Measurements from ENCODE around the gene ITFG2.
"Not testable (repeated sequence)": the region's sequence is repeated elsewhere in the genome, so short reads cannot be mapped to it uniquely, and the experiment has no call there.

Gene ITFG2

DNA sequence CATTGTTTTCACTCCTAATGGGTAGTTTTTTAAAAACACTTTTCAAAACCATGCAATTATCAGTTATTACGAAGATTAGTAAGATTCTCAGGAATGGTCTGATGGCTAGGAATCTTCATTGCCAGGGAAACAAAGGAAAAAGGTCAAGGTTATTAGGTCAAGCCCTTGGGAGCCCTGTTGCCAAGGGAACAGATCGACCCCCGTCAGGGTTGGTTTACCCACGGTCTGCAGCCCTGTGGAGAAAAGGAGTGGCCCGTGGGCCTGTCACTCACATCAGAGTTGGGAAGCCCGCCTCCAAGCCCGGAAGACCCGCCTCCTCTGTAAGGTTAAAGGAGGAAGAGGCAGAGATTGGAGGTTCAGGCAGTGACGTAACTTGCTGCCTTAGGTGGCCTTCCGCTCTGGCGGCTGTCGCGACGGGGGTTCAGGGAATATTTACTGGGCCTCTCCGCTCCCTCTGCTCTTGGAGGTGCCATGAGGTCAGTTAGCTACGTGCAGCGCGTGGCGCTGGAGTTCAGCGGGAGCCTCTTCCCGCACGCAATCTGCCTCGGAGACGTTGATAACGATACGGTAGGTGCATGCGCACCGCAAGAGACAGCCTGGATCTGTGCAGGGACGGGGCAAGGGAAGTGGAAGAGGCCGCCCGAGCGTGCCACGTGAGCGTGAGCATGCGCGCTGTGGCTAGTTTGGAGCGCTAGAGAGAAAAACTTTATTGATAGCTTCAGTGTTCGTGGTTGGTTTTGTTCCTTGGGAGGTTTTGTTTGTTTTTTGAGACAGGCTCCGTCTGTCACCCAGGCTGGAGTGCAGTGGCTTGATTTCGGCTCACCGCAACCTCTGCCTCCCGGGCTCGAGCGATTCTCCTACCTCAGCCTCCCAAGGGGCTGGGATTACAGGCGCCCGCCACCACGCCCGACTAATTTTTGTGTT lies at the start of gene ITFG2:
ITFG2 (plus strand) TSS at position 379 of the 924 bp plus-strand sequence; CDS start at position 472, 93 bp downstream.
- peak within 1 kb of the TSS; percentile 83 for H3K4me3 ChIP-seq (ENCODE audit: low read depth, low read length)
- TF ChIP-seq, protein P1, sequence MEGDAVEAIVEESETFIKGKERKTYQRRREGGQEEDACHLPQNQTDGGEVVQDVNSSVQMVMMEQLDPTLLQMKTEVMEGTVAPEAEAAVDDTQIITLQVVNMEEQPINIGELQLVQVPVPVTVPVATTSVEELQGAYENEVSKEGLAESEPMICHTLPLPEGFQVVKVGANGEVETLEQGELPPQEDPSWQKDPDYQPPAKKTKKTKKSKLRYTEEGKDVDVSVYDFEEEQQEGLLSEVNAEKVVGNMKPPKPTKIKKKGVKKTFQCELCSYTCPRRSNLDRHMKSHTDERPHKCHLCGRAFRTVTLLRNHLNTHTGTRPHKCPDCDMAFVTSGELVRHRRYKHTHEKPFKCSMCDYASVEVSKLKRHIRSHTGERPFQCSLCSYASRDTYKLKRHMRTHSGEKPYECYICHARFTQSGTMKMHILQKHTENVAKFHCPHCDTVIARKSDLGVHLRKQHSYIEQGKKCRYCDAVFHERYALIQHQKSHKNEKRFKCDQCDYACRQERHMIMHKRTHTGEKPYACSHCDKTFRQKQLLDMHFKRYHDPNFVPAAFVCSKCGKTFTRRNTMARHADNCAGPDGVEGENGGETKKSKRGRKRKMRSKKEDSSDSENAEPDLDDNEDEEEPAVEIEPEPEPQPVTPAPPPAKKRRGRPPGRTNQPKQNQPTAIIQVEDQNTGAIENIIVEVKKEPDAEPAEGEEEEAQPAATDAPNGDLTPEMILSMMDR (IDR thresholded peaks at IDR 0.05; ENCODE audit: low read depth, low read length, missing control alignments): peak; percentile 4
- DNase-seq (ENCODE audit: low read depth): peak; percentile 97

DNA sequence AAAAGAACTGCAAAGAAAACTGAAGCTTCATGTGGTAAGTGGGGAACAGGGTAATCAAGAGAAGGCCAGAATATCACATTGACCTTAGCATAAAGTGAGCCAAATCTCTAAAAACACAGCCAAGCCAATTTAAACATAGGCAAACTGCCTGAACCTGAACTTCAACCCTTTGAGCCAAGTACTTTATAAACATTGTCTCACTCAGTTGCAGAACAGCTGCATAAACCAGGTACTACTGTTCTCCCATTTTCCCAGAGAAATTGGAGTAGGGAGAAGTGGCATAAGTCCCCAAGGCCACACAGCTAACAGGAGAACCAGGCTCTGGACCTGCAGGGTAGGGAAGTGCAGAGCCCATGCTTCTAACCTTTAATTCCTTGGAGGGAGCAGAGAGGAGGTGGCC lies 48.1 kb upstream of the ITFG2 start:
- TF ChIP-seq, protein P1 (IDR thresholded peaks at IDR 0.05; ENCODE audit: low read depth, low read length, missing control alignments): no peak
- DNase-seq (ENCODE audit: low read depth): no peak
- H3K4me3 ChIP-seq (ENCODE audit: low read depth, low read length): no peak overlapping the region

DNA sequence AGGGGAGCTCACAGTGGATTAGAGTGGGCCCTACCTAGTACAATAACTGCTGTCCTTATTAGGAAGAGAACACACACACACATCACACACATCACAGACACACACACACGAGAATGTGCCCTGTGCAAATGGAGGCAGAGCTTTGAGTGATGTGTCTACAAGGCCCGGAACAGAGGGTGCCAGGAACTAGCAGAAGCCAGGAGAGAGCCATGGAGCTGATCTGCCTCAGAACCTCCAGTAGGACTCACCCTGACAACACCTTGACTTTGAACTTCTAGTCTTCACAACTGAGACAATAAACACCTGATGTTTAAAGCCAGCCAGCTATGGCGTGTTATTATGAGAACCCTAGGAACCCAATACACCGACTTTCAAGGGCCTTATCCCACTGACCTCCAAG lies 47.4 kb upstream of the ITFG2 start:
- TF ChIP-seq, protein P1 (IDR thresholded peaks at IDR 0.05; ENCODE audit: low read depth, low read length, missing control alignments): no peak
- no peak overlapping the region for H3K4me3 ChIP-seq (ENCODE audit: low read depth, low read length)
- DNase-seq (ENCODE audit: low read depth): no peak

DNA sequence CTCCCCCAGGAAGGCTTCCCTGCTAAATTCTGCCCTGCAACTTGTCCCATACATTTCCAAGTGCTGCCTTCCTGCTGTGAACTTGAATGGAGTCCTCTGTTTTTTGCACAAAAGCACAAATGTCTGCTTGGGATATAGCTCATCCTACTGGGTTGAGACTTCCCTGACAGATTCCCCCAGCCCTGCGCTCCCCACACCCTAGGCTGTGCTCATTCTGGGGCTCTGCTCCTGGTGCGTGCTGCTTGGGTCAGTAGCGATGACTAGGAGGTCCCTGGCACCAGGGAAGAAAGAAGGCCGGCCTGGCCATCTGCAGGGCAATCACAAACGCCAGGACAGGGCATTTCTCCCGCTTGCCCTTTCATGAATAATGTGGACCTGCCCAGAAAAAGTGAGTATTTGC lies 46.9 kb upstream of the ITFG2 start:
- TF ChIP-seq, protein P1 (IDR thresholded peaks at IDR 0.05; ENCODE audit: low read depth, low read length, missing control alignments): no peak
- no peak overlapping the region for H3K4me3 ChIP-seq (ENCODE audit: low read depth, low read length)
- no peak for DNase-seq (ENCODE audit: low read depth)

DNA sequence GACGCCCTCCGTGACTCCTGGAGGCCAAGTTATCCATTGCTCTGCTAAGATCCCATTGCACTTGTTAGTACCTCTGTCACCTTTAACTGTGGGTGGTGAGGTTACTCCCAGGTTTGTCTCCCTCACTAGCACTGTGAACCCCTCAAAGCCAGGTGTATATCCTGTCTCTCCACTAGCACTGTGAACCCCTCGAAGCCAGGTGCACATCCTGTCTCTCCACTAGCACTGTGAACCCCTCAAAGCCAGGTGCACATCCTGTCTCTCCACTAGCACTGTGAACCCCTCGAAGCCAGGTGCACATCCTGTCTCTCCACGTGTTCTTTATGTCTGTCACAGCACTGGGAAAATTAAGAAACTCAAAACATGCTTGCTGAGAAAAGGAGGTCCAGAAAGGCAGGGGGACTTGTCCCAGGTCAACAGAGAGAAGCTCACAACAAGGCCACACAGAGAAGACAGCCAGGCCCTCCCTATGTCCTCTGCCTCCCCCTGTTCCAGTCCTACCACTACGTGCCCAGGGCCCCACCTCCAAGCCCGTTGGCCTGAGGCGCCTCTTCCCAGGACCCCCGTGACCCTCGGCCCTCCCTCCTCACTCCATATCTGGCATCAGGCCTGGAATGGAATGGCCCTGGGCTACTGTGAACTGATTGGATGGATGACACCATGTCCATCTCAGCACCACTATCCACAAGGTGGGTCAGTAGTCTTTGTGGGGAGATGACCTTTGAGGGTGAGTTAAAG lies 44.1 kb upstream of the ITFG2 start:
- no peak overlapping the region for H3K4me3 ChIP-seq (ENCODE audit: low read depth, low read length)
- DNase-seq (ENCODE audit: low read depth): no peak
- TF ChIP-seq, protein P1 (IDR thresholded peaks at IDR 0.05; ENCODE audit: low read depth, low read length, missing control alignments): no peak

DNA sequence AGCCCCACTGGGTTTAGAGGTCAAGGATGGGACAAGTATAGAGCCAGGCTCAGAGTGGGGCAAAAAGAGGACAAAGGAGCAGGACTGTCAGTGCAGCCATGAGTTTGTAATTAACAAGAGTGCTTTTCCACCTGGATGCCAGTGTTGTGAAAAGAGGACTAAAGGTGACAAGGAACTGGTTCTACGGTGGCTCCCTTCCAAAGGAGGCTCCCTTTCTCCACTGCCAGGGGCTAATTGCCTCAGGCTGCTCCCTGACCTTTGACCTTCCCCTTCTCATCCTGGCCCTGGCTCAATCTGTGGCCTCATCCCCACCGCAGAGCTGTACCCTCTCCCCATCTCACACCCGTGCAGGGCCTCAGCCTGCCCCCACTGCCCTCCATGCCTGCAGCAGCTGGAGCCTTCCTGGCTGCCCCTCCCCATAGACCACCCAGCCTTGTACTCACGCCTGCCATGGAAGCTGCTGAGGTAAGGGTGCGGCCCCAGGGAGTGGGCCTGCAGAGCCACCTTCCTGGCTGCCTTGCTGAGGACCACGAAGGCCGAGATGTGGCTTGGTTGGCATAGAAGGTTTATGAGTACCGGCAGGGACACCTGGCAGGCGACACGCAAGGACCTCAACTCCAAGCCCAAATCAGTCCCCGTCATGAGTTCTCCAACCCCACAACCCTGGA lies 42.5 kb upstream of the ITFG2 start:
- DNase-seq (ENCODE audit: low read depth): no peak
- H3K4me3 ChIP-seq (ENCODE audit: low read depth, low read length): no peak overlapping the region
- TF ChIP-seq, protein P1 (IDR thresholded peaks at IDR 0.05; ENCODE audit: low read depth, low read length, missing control alignments): no peak

DNA sequence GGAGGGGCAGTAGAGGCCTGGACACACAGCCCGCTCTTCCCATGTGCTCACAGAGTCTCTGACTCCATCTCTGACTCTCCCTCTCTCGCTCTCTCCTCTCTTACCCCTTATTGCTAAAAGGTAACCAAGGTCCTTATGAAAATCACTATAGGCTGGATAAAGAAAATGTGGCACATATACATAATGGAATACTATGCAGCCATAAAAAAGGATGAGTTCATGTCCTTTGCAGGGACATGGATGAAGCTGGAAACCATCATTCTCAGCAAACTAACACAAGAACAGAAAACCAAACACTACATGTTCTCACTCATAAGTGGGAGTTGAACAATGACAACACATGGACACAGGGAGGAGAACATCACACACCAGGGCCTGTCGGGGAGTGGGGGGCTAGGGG lies 41.9 kb upstream of the ITFG2 start:
- not testable (repeated sequence) for DNase-seq (ENCODE audit: low read depth); H3K4me3 ChIP-seq (ENCODE audit: low read depth, low read length)
